H7 (cell line): ENCODE measurements around the gene SLC6A9. TPM values are rescaled to one million over a fixed set of nuclear protein-coding genes. Genes with fewer than 3 reads are reported as not detected.

ENCODE experiments used
- DNase-seq: peaks from one replicate; pipeline ENCODE4 v3.0.0; 2012
- H3K27me3 ChIP-seq: 2 replicates; pipeline ENCODE4 v1.6.0; 2011; ENCODE audit warnings: mild to moderate bottlenecking, low read length; ENCODE audit not compliant: control insufficient read depth, insufficient read depth
- H3K36me3 ChIP-seq: replicated peaks from 2 replicates; pipeline ENCODE4 v1.5.1; 2011; ENCODE audit warnings: low read length; ENCODE audit not compliant: control insufficient read depth, insufficient read depth
- H3K4me3 ChIP-seq: 2 replicates; pipeline ENCODE4 v1.5.1; 2011; ENCODE audit warnings: low read depth, mild to moderate bottlenecking, control low read depth, low read length, moderate library complexity; ENCODE audit not compliant: insufficient read depth
- total RNA-seq: library from RNA; depleted of rRNA; stranded (reverse); fragments of >200 nt; shearing (Covaris generic); gene quantifications from 2 replicates; pipeline ENCODE4 v1.2.3, GENCODE V29; 2014

The SLC6A9 gene
- total RNA-seq, 1 experiment from 2014 or later = 8.2 TPM

DNA sequence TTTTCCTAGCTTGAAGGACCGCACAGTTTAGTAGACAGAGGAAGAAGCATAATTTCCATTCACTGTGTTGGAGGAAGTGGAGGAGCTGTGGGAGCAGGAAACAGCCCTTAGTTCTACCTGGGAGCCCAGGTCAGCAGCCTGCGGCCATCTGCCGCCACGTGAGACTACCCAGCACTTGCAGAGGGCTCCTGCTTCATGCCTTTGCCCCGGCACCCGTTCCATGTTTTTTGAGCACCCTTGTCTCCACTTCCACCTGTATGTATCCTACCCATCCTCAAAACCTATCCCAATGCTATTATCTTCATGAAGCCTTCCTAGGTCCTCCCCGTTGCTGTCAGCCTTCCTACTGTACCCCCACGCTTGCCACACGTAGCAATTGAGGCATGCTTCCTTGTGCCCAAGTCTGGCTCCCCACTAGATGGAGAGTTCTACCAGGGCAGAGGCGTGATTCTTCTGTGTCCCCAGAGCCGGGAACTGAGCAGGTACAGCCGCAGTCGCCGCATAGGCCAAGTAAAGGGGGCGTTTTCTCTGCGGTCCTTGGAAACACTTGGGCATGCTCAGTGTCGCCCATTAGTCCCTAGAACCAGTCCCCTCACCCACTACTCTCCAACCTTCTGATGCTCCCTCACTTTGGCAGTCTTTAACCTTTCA, 1.9 kb downstream of the SLC6A9 start:
- DNase-seq = peak; percentile 83
- Histone ChIP-seq H3K36me3 (no peaks in the 10 kb centered on the region), H3K4me3 (peak overlapping the region; percentile 97), H3K27me3 (no peaks in the 10 kb centered on the region; the same call in 1 of the 2 replicates)

DNA sequence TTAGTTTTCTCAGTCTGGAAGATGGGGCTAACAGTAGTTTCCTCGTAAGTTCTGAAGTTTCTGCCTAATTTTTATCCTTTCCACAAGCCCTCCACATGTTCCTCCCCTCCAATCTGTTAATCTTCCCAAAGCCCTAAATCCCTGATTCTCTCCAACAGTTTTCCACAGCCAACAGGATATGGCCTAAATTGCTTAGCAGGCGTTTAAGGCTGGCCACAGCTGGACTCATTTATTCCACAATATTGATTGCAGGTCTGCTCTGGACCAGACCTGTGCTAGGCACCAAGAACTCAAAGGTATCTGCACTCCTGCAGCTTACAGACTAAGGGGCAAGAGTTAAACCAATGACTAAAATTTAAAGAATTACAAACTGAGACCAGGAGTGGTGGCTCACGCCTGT, 3.9 kb downstream of the SLC6A9 start:
- Histone ChIP-seq H3K36me3 (peaks cover 4% of the 10 kb centered on the region), H3K27me3 (no peaks in the 10 kb centered on the region; the same call in 1 of the 2 replicates), H3K4me3 (no peak overlapping the region)
- no peak for DNase-seq

DNA sequence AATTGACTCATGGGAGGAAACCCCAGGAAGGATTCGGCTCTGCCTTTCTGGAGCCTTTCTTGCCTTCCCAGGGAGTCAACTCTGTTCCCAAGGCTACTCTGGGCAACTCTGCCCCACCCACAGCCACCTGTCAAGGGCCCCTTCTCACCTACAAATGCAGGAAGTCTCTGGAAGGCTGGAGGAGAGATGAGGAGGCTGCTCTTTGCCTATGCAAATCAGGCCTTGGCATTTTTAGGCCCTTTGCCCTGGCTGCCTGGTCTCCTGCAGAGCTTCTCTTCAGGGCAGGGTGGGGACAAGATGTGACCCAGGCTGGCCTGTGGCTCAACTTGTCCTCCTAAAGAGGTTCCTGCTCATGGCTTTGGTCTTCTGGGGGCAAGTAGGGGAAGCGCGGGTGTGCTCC, 5.4 kb downstream of the SLC6A9 start:
- Histone ChIP-seq H3K27me3 (no peaks in the 10 kb centered on the region; the same call in 1 of the 2 replicates), H3K36me3 (peaks cover 4% of the 10 kb centered on the region), H3K4me3 (no peak overlapping the region)
- DNase-seq = peak; percentile 61

DNA sequence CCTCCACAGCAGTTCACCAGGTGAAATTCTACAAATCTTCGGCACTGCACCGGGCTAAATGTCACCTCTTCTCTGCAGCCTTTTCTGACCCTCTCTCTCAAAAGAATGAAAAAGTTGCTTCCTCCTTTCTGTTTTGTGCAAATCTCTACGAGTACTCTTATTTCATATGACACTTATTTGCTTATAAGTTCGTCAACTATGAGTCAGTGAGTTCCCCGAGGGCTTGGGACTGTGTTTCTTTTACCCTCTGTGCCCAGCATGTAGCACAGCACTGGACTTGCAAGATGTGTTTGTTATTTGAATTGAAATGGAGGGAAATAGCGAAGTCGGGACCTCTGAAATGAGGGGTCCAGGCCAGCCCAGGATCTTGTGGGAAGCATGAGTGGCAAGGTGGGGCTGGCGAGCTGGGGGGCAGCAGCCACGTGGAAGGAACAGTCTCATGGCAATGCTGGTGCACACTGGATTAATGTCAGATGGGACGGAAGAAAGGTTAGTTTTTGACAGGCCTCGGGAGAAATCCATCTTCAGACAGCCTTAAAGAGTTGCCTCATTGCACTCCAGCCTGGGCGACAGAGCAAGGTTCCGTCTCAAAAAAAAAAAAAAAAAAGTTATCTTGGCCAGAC, 6.2 kb downstream of the SLC6A9 start:
- DNase-seq = peak; percentile 11
- H3K4me3 ChIP-seq = no peak overlapping the region
- peaks cover 5% of the 10 kb centered on the region for H3K36me3 ChIP-seq
- no peaks in the 10 kb centered on the region; the same call in 1 of the 2 replicates for H3K27me3 ChIP-seq

DNA sequence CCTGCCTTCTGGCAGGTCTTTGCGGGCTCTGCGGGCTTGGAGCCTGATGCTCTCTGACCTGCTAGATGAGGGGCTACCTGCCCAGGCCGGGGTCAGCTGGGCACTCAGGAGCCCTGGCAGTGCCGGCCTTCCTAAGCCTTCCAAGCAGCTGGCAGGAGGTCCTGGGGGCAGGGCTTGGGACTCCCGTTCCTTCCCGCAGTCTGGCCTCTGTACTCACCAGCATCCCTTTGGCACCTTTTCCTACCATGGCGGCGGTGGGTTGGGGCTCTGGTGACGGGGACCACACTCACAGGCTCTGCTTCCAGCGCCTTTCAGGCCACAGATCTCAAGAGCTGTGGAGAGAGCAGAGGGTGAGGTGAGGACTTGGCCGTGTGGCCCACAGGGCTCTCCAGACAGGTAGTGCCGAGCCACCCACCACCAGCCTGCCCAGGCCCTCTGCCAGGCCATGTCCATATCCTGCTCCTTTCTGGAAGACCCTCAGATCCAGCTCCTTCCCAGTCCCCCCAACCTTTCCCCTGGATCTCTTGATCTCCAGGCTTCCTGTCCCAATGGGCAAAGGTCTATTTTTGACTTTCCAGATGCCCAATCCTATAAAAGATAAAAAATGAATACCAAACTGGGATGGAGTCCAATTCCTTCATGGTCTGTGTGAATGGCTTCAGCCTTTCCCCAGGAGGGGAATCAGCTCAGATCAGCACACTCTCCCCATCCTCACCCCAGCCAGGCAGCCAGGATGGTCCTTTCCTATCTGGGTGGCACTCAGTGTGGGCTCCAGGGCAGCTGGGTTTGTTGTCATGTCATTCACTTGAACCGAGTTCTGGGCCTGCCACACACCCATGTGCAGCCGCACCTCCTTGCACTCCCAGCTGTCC, 7.0 kb downstream of the SLC6A9 start:
- Histone ChIP-seq H3K27me3 (no peaks in the 10 kb centered on the region; the same call in 1 of the 2 replicates), H3K36me3 (peaks cover 5% of the 10 kb centered on the region), H3K4me3 (no peak overlapping the region)
- DNase-seq = peak; percentile 30

DNA sequence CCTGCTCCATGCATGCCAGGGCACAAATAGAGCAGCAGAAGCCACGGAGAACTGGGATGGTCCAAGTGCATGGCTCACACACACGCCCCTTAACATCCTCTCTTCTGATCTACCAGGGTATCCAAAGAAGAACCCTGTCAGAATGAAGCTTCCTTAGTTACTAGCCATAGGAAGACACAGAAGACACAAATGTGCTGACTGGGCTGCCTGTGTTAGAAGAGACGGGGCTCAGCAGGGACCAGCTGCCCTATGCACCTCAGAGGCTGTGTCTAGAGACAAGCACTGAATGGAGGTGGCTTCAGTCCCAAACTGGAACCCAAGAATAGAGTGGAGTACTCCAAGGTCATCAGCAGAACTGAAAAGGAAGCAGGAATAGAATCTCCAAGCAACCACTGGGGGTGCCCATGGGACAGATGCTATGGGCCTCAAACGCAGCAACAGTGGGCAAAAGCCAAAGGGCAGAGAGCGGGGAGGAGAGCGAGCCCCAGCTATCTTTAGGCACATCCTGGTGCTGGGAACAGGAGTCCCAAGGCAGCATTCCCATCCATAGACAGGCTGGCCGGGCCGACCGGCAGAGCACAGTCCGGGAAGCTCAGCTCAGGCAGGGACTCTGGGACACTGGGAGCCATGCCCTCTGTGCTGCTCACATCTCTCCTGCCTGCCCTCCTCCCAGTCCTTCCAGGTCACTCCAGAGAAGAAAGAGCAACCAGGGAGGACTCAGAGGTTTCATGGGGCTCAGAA, 9.5 kb downstream of the SLC6A9 start:
- peak; percentile 49 for DNase-seq
- Histone ChIP-seq H3K4me3 (no peak overlapping the region), H3K27me3 (no peaks in the 10 kb centered on the region)

DNA sequence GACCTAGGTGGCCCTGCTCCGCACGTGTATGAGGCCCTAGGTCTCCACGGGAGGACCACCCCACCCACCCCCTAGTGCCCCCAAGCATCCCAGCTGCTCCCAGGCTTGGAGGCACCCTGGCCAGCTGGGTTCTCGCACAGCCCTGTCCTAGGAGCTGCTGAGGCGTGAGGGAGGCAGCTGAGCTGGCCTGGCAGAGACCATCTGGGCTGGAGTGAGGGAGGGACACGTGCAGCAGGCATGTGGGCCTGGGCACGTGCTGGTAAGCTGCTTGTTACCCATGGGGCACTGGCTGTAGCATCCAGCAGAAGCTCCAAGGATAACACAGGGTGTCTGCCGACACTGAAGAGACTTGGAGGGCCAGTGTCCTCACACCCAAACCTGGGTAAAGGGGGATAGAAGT, 10.1 kb downstream of the SLC6A9 start:
- Histone ChIP-seq H3K4me3 (no peak overlapping the region), H3K36me3 (peaks cover 5% of the 10 kb centered on the region), H3K27me3 (no peaks in the 10 kb centered on the region)
- DNase-seq = no peak

More for the DNA sequence above, 9.5 kb downstream of the SLC6A9 start:
- H3K36me3 ChIP-seq = peaks cover 5% of the 10 kb centered on the region

DNA sequence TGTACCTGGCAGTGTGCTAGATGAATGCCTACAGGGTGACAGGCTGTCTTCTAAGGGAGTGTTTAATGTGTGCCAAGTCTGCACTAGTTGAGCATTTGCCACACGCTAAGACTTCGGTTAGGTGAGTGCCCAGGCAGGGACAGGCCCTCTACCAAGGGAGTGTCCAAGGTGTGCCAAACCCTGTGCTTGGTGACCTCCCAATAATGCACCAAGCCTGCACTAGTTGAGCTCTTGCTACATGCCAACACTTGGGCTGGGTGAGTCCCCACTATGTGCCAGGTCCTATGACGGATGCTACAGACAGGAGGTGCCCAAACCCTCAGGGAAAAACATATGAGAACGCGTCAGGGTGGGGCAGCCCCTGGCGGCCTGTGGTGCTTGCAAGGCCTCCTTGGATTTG, 10.8 kb downstream of the SLC6A9 start:
- H3K36me3 ChIP-seq = peaks cover 5% of the 10 kb centered on the region
- H3K27me3 ChIP-seq = no peaks in the 10 kb centered on the region
- H3K4me3 ChIP-seq = no peak overlapping the region
- peak; percentile 13 for DNase-seq

DNA sequence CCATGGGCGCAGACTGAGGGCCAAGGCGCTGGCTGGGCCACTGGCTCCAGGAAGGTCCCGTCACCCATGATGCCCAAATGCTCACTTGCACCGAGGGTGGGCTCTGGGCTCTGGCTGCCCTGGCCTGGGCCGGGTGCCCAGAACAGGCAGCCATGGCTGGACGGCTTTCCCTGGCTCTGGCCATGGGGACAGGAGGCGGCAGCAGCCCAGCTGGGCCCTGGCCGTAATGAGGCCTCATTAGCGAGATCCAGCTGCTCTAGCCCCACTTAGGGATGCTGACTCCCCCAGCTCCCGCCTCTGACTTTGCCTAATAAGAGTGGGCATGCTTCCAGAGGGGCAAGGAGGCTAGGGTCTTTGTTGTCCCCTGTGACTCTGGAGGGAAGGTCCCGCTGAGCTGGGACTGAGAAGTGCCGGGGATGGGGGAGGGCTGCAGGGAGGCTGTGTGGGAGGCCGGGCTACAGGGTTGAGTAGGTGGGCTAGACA, 11.8 kb downstream of the SLC6A9 start:
- Histone ChIP-seq H3K4me3 (no peak overlapping the region), H3K36me3 (peaks cover 5% of the 10 kb centered on the region), H3K27me3 (no peaks in the 10 kb centered on the region)
- DNase-seq = no peak

DNA sequence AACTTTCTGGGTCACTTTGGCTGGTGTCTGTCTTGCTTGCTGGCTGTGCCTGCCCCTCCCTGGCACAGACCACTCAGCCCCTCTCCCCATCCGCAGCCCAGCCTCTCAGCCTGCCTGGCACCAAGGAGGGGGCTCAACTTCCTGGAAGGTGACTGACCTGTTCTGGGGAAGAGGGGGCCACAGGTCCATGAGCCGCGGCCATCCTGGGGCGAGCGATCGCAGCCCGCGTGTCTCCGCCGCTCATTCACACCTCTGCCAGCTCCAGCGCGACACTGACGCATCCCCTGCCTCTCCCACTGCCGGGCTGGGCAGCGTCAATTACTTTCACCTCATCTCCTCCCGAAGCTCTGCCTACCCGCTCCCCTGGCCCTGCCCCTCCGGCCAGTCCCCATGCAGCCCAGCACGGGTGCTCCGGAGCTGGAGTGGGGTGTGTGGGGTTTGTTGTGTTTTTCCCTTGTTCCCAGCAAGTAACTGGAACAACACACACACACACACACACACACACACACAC, 14.3 kb downstream of the SLC6A9 start:
- DNase-seq = peak; percentile 61
- no peaks in the 10 kb centered on the region for H3K27me3 ChIP-seq
- H3K4me3 ChIP-seq = no peak overlapping the region
- H3K36me3 ChIP-seq = peaks cover 1% of the 10 kb centered on the region

DNA sequence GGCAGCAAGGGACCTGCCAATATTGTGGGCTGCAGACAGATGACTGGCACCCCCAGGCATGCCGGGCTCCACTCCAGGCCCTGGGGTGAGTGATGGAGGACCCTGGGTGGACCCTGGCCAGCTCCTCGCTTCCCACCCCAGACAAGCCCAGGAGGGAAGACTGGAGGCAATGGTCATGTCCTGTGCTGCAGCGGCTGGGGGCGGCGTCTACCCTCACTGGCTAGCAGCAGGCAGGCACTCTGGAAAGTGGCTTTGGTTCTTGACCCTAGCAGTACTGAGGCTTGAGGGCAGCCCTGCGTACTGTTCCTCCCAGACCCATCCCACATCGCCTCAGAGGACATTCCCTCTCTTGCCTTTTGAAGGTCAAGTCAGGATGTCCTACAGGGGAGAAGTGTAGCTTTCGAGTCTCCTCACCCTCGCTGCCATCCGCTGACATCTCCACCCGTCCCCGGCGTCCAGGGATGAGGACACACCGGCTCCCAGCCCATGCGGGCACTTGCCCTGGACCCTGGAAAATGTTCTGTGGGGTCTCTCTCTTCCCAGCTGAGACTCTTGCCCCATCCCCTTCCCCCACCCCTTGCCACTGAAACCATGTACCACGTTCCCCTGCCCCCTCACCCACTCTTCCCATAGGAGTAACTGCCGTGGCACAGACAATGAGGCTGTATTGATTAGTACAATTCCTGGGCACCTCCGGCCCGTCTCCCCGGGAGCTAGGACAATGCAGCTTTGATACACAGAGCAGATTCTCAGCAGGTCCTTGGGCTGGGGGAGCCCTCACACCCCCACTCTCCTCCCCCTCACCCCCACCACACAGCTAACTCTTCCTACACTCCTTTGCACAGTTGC, 15.0 kb downstream of the SLC6A9 start:
- Histone ChIP-seq H3K27me3 (no peaks in the 10 kb centered on the region), H3K36me3 (peaks cover 1% of the 10 kb centered on the region), H3K4me3 (no peak overlapping the region)
- no peak for DNase-seq

DNA sequence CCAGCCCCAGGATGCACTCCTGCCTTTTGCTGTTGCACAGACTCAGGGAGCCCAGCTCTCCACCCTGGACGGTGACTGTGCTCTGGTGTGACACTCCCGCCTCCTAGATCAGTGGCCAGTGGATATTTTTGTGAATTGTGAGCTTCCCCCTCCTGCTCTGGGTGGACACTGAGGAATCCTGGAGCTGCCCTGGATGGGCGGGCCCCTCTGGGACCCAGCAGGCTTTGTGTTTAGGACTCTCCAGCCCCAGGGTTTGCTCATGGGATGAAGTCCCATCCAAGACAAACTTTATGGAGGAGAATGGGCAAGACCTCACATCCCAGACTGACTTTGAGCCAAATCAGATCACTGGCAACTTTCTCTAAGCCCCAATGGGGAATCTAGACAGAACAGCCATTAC, 16.1 kb downstream of the SLC6A9 start:
- no peaks in the 10 kb centered on the region; the same call in 1 of the 2 replicates for H3K36me3 ChIP-seq
- H3K4me3 ChIP-seq = no peak overlapping the region
- no peaks in the 10 kb centered on the region for H3K27me3 ChIP-seq
- no peak for DNase-seq

DNA sequence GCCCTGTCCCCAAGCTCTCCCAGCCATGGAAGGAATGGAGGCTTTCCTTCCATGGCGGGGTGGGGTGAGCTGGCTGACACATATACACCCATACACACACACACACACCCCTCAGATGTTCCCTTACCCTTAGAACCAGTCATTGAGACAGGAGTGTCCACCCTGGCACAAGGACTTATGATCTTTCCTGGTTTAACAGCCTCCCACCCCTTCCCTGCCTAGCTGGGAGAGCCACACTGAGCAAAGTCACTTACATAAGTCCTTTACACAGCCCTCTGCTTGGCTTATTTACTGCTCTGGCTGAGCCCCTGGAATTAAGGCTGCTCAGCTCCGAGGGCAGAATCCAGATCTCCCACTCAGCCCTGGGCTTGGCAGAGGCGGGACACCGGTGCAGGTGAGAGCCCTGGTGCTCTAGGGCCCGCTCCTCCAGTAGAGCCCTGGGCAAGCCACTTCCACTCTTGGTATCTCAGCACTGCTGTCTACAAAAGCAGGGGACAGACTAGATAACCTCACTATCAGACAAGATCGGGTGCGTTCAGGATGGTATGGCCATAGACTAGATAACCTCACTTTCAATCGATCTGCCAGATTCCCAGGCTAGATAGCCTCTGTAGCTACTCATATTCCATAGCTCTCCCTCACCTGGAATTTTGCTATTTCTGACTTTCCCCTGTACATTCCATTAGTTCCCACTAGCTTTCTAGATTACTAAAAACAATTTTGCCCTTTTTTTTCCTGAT, 16.7 kb downstream of the SLC6A9 start:
- Histone ChIP-seq H3K27me3 (no peaks in the 10 kb centered on the region), H3K4me3 (no peak overlapping the region), H3K36me3 (no peaks in the 10 kb centered on the region; the same call in 1 of the 2 replicates)
- DNase-seq = no peak
